ENCODE results near the gene APOC1.
A peak's percentile ranks its signal among the peaks of the same experiment; 100 is the strongest.
"Not testable (repeated sequence)": the region's sequence is repeated elsewhere in the genome, so short reads cannot be mapped to it uniquely, and the experiment has no call there.

The APOC1 gene

GRCh38 chr19:44913512-44914432 lies 636 bp upstream of the APOC1 start:
- not testable (repeated sequence) for DNase-seq

- DNase-seq, result no peak
These were observed 9.9 kb downstream of the APOC1 start for GRCh38 chr19:44924243-44924725.

DNA sequence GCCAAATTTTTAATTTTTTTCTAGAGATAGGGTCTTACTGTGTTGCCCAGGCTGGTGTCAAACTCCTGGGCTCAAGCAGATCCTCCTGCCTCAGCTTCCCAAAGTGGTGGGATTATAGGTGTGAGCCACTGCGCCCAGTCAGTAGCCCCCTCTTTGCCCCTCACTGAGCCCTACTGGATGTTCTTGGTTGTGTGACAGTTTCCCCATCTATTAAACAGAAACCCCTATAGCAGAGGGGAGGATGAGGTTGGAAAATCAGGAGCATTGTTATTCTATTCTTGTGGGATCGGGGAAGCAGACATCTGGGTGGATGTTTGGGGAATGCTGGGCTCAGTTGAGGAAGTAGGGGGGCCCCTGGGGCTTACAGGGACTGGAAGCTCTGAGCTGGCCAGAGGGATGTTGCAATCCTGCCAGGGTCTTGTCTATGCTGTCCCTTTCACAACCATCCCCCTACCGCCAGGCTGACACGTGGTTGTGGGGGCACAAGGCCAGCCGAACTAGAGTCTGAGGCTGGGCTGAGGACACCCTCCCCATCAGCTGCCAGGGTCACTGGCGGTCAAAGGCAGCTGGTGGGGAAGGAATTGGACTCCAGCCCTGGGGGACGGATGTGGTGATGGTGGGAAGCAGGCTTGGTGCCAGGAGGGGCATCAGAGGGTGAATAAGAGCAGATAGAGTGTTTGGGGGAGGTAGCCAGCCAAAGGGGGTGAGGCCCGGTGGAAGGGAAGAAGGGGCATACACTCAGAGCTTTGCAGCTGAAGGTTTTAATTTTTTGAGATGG lies 10.9 kb downstream of the APOC1 start:
- peak; percentile 85 for DNase-seq

DNA sequence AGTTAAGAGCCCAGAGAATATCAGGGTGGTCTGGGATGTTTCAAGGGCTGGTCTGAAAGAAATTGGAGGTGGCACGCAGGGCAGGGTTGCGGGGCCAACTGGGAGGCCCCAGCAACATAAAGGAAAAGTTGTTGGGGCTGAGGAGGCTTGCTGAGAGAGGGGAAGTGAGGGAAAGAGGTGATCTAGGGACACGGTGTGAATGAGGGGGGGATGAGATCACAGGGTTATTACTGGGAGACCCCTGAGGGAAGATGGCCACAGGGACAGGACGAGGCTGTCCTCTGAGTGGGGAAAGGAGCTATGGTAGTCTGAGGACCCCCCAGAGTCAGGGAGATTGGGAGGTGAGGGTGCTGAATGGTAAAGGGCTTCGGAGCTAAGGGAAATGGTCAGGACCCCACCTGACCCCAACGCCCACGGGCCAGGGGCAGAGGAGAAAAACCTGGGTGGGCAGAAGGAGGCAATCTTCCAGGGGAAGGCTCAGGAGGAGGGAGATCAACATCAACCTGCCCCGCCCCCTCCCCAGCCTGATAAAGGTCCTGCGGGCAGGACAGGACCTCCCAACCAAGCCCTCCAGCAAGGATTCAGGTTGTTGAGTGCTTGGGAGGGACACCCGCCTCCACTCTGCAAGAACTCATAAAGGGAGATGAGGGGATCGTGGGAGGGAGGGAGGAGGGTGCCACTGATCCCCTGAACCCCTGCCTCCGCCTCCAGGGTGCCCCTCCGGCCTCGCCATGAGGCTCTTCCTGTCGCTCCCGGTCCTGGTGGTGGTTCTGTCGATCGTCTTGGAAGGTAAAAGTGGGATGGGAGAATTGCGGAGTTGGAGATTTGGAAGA lies 12.1 kb downstream of the APOC1 start:
- not testable (repeated sequence) for DNase-seq

- no peak for DNase-seq
These were observed 13.3 kb downstream of the APOC1 start for GRCh38 chr19:44927746-44928145.

- no peak for DNase-seq
These were observed 15.7 kb downstream of the APOC1 start for GRCh38 chr19:44930088-44930487.

DNA sequence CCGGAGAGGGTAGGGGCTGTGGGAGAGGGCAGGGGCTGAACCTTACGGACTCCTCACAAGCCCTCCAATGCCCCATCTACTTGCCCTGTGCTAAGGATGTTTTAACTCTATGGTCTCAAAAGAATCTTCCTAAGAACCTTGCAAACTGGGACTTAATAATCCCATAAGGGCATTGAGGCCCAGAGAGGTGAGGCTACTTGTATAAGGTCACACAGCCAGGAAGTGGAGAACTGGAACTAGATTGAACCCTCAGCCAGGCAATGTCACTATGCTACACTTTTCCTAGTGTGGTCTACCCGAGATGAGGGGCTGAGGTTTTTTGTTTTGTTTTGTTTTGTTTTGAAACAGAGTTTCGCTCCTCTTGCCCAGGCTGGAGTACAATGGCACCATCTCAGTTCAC lies 17.1 kb downstream of the APOC1 start:
- no peak for DNase-seq

GRCh38 chr19:44939668-44940067 lies 25.3 kb downstream of the APOC1 start:
- no peak for DNase-seq

DNA sequence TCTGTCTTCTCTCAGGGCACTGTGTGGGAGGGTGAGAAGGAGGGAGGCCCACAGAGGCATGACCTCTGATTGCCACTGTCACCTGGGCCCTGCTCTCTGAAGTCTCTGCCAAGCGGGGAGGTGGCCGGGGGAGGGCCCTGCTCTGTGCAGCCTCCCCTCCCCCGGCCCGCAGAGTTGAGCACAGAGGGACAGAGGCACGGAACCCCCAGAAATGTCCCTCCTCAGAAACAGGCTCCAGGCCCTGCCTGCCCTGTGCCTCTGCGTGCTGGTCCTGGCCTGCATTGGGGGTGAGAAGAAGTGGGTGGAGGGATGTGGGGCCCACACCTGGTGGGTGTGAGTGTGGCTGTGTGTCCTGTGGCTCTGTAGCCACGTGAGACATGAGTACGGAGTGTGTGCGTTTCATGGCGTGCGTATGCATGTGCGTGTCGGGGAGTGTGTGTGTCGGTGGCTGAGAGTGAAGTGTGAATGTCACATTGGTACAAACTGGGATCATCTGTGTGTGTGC lies 27.7 kb downstream of the APOC1 start, which contains the start of gene APOC4:
APOC4 (plus strand) TSS at position 171 of the 505 bp plus-strand sequence; CDS start at position 212, 41 bp downstream.
- DNase-seq, result no peak

- DNase-seq, result no peak
These were observed 29.4 kb downstream of the APOC1 start for GRCh38 chr19:44943801-44944249.

DNA sequence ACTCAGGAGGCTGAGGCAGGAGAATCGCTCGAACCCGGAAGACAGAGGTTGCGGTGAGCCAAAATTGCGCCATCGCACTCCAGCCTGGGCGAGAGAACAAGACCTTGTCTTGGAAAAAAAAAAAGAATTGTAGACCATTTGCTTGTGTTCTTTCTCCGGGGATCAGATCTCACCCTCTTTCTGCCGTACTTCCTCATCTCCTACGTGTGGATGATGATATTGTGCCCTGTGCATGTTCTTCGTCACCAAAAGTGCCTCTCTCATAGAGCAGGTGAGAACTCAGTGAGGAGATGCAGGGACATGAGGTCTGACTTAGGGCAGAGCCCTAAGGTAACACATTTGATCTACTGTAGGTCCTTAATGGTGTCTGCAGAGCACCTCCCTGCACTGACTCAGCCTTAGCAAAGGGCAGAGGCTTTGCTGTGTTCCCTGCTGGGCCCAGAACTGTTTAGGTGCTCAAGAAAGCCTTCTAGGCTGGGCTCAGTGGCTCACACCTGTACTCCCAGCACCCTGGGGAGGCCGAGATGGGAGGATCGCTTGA lies 32.7 kb downstream of the APOC1 start:
- DNase-seq, result no peak

DNA sequence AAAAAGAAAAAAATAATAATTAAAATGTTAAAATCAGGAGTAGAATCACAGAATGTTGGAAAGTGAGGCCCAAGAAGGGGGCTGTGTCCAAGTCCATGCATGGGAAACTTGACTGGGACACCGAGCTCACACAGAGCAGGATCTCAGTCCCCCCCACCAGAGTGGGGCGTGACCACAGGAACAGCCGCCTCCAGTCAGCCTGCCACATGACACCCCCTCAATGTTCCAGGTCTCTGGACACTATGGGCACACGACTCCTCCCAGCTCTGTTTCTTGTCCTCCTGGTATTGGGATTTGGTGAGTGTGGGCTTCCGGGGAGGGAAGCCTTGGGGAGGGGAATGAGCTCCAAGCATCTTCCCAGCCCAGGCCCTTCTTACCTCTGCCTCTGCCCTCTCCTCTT lies 33.8 kb downstream of the APOC1 start:
- DNase-seq, result no peak

- no peak for DNase-seq
These were observed 34.5 kb downstream of the APOC1 start for GRCh38 chr19:44948763-44949374.

DNA sequence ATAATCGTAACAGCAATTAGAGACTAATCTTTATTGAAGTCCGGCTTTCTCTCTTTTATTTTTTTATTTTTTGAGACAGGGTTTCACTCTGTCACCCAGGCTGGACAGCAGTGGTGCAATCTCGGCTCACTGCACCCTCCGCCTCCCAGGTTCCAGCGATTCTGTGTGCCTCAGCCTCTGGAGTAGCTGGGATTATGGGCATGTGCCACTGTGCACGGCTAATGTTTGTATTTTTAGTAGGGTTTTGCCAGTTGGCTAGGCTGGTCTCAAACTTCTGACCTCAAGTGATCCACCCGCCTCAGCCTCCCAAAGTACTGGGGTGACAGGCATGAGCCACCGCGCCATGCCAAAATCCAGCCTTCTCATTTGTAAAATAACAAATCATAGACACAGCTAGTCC lies 35.1 kb downstream of the APOC1 start:
- DNase-seq, result no peak

DNA sequence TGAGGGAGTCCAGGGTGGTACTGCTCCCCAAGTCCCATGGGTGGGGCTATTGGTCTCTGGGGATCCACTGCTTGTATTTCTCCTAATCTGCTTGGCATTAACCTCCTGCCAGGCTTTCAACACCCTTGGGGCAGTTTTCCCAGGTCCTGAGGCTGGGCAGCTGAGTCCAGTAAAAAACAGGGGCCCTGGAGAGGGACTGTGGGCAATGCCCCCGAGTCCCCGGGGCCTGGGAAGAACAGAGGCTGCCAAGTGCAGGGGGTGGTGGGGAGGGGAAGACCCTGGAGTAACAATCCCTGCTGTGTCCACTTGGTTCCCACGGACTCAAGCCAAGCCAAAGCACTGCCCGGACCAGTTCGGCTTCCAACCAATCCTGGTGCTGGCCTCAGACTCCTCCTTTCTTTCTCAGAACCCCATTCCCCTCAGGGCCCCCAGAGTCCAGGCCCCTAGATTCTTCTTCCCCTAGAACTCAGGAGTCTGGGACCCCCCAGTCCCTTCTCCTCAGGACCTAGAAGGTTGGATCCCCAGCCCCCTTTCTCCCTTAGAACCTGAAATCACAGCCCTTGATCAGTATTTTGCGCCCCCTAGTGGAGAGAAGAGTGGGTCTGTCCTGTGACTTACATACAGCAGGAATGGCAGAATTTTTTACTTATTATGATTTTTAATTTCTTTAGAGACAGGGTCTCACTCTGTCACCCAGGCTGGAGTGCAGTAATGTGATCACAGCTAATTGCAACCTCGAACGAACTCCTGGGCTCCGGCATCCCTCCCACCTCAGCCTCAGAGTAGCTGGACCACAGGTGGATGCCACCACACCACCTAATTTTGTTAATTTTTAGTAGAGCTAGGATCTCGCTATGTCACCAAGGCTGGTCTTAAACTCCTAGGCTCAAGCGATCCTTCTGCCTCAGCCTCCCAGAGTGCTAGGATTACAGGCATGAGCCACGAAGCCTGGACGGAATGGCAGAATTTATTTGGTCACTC lies 37.1 kb downstream of the APOC1 start:
- DNase-seq, result peak; percentile 66

GRCh38 chr19:44954278-44954648 lies 39.9 kb downstream of the APOC1 start:
- no peak for DNase-seq

- peak; percentile 97 for DNase-seq
These were observed 40.5 kb downstream of the APOC1 start, which contains the start of gene CLPTM1 for GRCh38 chr19:44954649-44955504. Gene CLPTM1 (plus strand): TSS chr19:44955380. CDS start chr19:44955396, 16 bp downstream.

DNA sequence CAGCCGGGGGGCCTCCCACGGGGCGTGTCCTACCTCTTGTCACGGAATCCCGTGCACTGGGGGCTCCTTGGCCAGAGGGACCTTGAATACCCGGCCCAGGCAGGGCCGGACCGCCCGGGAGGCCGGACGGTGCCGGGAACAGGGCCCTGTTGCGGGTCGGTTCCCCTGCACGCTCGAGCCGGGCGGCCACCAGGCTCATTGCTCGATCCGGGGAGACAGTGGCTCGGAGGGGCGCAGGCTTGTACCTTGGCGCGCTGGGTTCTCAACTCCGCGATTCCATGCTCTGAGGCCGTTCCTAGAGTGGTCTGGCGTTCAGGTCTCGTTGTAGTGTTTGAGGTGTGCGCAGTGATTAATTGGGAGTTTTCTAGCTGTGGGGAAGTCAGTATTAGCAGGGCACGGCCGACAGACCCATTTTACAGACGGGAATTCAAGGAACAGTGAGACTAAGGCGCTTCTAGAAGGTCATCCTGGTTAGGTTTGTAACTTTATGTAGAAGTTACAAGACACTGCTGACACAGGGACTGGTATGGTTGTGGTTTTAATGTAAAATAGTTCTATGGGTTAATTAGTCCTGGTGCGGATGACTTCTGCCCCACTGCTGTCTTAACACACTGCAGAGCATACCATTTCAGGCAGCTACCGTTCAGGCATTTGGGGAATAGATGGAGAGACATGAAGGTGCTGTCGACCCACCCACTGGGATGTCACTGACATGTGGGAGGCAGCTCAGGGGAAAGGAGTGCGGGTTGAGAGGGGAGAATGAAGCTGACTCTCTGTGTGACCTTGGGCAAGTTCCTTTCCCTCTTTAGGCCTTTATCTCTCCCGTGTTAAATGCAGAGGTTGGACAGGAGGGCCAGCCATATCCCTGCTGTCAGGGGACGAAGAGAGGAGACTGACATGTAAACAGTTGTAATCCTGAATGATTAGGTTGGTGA lies 41.4 kb downstream of the APOC1 start:
- DNase-seq, result no peak
